ENCODE data around the gene IL37.

The IL37 gene

DNA sequence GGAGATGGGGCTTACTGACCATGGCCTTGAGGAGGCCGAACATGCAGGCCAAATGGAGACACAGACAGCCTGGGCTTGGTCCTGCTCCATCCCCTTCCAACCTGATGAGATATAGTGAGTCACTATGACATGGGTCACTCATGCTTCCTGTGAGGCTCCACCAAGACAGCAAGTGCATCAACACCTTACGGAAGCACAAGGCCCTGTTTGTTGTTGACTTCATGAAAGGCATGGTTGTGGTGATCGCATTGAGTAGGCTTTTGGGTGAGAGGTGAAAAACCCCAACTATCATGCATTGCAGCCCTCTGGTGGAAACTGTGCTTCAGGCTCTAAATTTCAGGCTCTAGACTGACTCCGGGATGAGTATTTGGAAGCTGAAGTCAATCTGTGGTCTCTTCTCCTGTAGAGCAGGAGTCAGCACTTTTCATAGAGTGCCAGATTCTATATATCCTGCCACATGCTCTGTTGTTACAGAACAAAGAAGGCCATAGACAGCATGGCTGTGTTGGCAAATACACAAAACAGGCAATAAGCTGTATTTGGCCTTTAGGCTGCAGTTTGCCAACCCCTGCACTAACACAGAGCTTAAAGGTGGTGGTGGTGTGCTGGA is 10.1 kb downstream of the IL37 start:
- in situ Hi-C loops (cut with HindIII; ENCODE audit: low sequenced_read_pairs) = no loop called here
- H3K4me3 ChIP-seq (ENCODE audit: low read depth, low read length) = no peak overlapping the region
- no peak for DNase-seq (ENCODE audit: low read depth, low spot score)
- TF ChIP-seq, protein P1, sequence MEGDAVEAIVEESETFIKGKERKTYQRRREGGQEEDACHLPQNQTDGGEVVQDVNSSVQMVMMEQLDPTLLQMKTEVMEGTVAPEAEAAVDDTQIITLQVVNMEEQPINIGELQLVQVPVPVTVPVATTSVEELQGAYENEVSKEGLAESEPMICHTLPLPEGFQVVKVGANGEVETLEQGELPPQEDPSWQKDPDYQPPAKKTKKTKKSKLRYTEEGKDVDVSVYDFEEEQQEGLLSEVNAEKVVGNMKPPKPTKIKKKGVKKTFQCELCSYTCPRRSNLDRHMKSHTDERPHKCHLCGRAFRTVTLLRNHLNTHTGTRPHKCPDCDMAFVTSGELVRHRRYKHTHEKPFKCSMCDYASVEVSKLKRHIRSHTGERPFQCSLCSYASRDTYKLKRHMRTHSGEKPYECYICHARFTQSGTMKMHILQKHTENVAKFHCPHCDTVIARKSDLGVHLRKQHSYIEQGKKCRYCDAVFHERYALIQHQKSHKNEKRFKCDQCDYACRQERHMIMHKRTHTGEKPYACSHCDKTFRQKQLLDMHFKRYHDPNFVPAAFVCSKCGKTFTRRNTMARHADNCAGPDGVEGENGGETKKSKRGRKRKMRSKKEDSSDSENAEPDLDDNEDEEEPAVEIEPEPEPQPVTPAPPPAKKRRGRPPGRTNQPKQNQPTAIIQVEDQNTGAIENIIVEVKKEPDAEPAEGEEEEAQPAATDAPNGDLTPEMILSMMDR (IDR thresholded peaks at IDR 0.05; ENCODE audit: low read depth, low read length) = no peak

DNA sequence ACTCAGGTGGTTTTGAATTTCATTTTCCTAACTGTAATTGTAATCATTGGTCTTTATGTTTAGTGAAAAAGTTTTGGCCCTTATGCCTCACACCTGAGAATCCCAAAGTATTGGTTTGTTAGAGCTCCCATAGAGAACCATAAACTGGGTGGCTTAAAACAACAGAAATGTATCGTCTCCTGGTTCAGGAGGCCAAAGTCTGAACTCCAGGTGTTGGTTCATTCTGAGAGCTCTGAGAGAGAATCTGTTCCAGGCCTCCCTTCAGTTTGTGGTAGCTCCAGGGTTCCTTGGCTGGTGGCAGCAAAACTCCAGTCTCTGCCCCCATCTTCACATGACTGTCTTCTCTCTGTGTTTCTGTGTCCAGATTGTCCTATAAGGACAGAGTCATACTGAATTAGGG is 11.0 kb downstream of the IL37 start:
- in situ Hi-C loops (cut with HindIII; ENCODE audit: low sequenced_read_pairs) = no loop called here
- DNase-seq (ENCODE audit: low read depth, low spot score) = no peak
- TF ChIP-seq, protein P1 (IDR thresholded peaks at IDR 0.05; ENCODE audit: low read depth, low read length) = no peak
- no peak overlapping the region for H3K4me3 ChIP-seq (ENCODE audit: low read depth, low read length)

DNA sequence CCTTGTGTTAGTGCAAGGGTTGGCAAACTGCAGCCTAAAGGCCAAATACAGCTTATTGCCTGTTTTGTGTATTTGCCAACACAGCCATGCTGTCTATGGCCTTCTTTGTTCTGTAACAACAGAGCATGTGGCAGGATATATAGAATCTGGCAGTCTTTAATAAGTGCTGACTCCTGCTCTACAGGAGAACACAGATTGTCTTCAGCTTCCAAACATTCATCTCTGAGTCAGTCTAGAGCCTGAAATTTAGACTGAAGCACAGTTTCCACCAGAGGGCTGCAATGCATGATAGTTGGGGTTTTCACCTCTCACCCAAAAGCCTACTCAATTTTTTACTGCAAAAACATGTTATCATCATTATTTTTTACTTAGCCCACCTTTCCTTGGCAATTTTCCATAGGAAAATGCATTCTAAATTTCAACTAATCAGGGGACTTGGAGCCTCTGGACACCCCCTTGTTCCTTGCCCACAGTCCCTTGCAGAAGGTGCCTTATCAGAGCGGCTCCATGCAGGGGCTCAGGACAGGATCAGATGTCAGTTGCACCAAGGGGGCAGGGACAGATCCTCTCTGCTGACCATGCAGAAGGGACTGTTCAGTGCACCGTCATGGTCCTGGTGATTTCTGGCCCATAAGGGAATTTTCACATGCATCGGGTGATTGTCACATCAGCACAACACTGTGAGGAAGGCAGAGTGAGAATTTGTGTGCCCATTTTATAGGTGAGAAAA is 12.4 kb downstream of the IL37 start:
- no peak for DNase-seq (ENCODE audit: low read depth, low spot score)
- TF ChIP-seq, protein P1 (IDR thresholded peaks at IDR 0.05; ENCODE audit: low read depth, low read length) = no peak
- in situ Hi-C loops (cut with HindIII; ENCODE audit: low sequenced_read_pairs) = no loop called here
- H3K4me3 ChIP-seq (ENCODE audit: low read depth, low read length) = no peak overlapping the region

DNA sequence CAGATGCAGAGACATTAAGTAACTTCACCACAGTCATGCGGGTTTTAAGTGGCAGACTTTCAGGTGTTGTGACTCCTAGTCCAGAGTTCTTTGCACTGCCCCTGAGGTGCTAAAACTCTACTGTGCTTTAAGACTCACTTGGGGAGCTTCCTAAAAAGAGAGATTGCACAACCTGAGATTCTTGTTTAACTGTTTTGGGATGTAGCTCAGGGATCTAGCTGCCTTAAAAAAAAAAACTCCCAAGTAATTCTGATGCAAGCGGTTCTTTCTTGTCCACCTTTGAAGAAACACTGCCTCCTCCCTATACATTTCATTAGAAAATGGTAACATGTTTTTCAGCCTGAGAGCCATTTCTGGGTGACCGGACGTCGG is 13.0 kb downstream of the IL37 start:
- TF ChIP-seq, protein P1 (IDR thresholded peaks at IDR 0.05; ENCODE audit: low read depth, low read length) = no peak
- no peak overlapping the region for H3K4me3 ChIP-seq (ENCODE audit: low read depth, low read length)
- in situ Hi-C loops (cut with HindIII; ENCODE audit: low sequenced_read_pairs) = no loop called here
- no peak for DNase-seq (ENCODE audit: low read depth, low spot score)

DNA sequence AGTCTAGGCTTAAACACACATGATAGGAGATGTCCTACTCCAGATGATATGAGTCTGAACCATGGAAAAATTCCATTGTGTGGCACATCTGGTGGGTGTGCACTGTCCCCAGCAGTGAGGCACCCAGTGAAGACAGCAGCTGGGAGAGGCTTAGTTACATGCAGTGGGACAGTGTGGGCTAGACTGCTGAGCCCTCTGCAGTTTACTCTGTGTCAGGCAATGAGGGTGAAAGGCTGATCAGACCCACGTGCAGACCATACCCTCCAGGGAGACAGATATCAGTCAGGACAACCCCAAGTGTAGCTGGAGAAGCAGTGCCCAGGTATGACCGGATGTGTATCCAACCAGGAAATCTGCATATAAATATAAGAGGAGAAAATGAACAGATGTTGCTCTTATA is 13.4 kb downstream of the IL37 start:
- TF ChIP-seq, protein P1 (IDR thresholded peaks at IDR 0.05; ENCODE audit: low read depth, low read length) = no peak
- in situ Hi-C loops (cut with HindIII; ENCODE audit: low sequenced_read_pairs) = no loop called here

DNA sequence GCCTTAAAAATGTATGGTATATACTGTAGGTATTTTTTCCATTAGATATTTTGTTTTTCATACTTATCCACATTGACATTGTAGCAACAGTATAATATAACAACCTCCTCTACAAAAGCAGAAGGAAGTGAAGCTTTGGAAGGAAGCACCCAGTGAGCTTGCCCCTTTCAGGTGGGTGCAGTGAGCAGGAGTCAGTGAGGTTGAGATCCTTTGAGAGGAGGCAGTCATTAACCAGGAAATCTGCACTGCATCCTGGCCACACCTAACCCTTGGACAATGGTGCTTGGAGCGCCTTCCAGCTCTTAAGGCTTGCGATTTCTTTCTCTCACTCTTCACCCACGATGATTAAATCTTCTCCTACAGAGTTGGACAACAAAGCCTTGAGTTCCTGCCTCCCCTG is 13.9 kb downstream of the IL37 start:
- in situ Hi-C loops (cut with HindIII; ENCODE audit: low sequenced_read_pairs) = no loop called here
- TF ChIP-seq, protein P1 (IDR thresholded peaks at IDR 0.05; ENCODE audit: low read depth, low read length) = no peak
- DNase-seq (ENCODE audit: low read depth, low spot score) = no peak
- H3K4me3 ChIP-seq (ENCODE audit: low read depth, low read length) = no peak overlapping the region

More for the DNA sequence above, 13.4 kb downstream of the IL37 start:
- no peak for DNase-seq (ENCODE audit: low read depth, low spot score)
- H3K4me3 ChIP-seq (ENCODE audit: low read depth, low read length) = no peak overlapping the region

Data from astrocyte of the spinal cord (primary cell).